Endodermal cell (in vitro differentiated cells): Measurements from ENCODE around the gene IRF6. TPM values are rescaled to one million over a fixed set of nuclear protein-coding genes. Genes with fewer than 3 reads are reported as not detected.

Source experiments
- DNase-seq: peaks from one replicate; pipeline ENCODE4 v3.0.0-alpha.2; 2017
- H3K27ac ChIP-seq: 2 replicates; pipeline ENCODE4 v1.5.1; 2013; ENCODE audit warnings: mild to moderate bottlenecking, low read depth, low read length, moderate library complexity
- H3K27me3 ChIP-seq: 2 replicates; pipeline ENCODE4 v1.6.1; 2013; ENCODE audit warnings: mild to moderate bottlenecking, low read length, moderate library complexity; ENCODE audit not compliant: insufficient read depth, control insufficient read depth, poor library complexity, severe bottlenecking
- H3K36me3 ChIP-seq: 2 replicates; pipeline ENCODE4 v1.7.0; 2013; ENCODE audit warnings: mild to moderate bottlenecking, low read length, moderate library complexity; ENCODE audit not compliant: control insufficient read depth, insufficient read depth
- H3K4me1 ChIP-seq: one replicate; pipeline ENCODE4 v1.7.0; 2013; ENCODE audit warnings: low read length; ENCODE audit not compliant: control insufficient read depth, insufficient read depth
- H3K4me3 ChIP-seq: 2 replicates; pipeline ENCODE4 v1.5.1; 2013; ENCODE audit warnings: mild to moderate bottlenecking, low read length, moderate library complexity
- H3K9ac ChIP-seq: 2 replicates; pipeline ENCODE4 v1.6.1; 2013; ENCODE audit warnings: mild to moderate bottlenecking, low read length, moderate library complexity; ENCODE audit not compliant: poor library complexity, severe bottlenecking; ENCODE audit errors: extremely low read depth
- H3K9me3 ChIP-seq: 2 replicates; pipeline ENCODE4 v1.6.1; 2013; ENCODE audit warnings: mild to moderate bottlenecking, low read length, moderate library complexity; ENCODE audit not compliant: control insufficient read depth
- H3K27ac Mint-ChIP-seq: 2 replicates; pipeline ENCODE4 v1.8.0; 2020; ENCODE audit warnings: mixed read lengths
- H3K27me3 Mint-ChIP-seq: 2 replicates; pipeline ENCODE4 v1.8.0; 2021; ENCODE audit warnings: mild to moderate bottlenecking, mixed read lengths; ENCODE audit not compliant: insufficient read depth
- H3K36me3 Mint-ChIP-seq: 2 replicates; pipeline ENCODE4 v1.8.0; 2020; ENCODE audit warnings: low read depth, mixed read lengths
- H3K4me1 Mint-ChIP-seq: 2 replicates; pipeline ENCODE4 v1.8.0; 2020; ENCODE audit warnings: mixed read lengths
- H3K4me3 Mint-ChIP-seq: 2 replicates; pipeline ENCODE4 v1.8.0; 2020; ENCODE audit warnings: mild to moderate bottlenecking, moderate library complexity, mixed read lengths
- H3K9me3 Mint-ChIP-seq: 2 replicates; pipeline ENCODE4 v1.8.0; 2020; ENCODE audit warnings: mild to moderate bottlenecking, mixed read lengths
- WGBS, 2 experiments: methylation state at CpG; one replicate each; pipeline versions ENCODE4 v1.1.5 to v1.1.7; 2013; ENCODE audit warnings: missing lambda C conversion rate in 2 of 2, mixed read lengths in 1 of 2; ENCODE audit not compliant: insufficient coverage in 1 of 2, insufficient read length in 1 of 2; 5-methylcytosine and 5-hydroxymethylcytosine counted together
- total RNA-seq, 2 donors: library from RNA; stranded (reverse); fragmentation: NEBNext Ultra II Directional in 1 of 2; extraction: Animal tissue kit (Norgen Biotek cat#: 25700) in 1 of 2; gene quantifications; 2 replicates in 1 of 2; 3 replicates in 1 of 2; pipeline ENCODE4 v1.2.1, GENCODE V29; 2021
- TF ChIP-seq, protein P1 (sequence below): fragments of 200-600 bp; sonication (generic); conservative IDR thresholded peaks from 2 replicates; pipeline ENCODE4 v1.5.0; 2021; ENCODE audit warnings: antibody characterized with exemption, mild to moderate bottlenecking

The IRF6 gene
- total RNA-seq, 2 donors from 2014 or later: 13.8 to 18.2 TPM

DNA sequence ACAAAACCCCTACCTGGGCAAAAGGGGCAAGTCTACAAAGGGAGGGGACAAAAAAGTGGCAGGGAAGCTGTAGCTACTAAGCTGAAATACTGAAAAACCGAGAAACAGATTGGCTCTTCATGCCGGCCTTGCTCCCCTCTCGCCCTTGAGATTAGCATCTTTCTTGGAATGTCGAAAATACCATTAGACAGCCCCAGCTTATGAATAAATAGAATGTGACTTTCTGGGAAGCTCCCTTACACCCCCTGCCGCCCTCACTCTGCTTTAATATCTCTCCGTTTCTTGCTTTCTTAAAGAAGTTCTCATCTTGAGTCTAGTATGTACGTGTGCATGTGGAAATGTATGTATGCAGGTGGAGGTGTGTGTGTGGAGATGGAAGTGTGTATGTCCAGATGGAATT lies 36.0 kb downstream of the IRF6 start:
- H3K9ac ChIP-seq: no peak overlapping the region
- H3K27me3 ChIP-seq: peaks cover 20% of the 10 kb centered on the region
- no peaks in the 10 kb centered on the region for H3K36me3 ChIP-seq
- Mint-ChIP-seq H3K36me3 (no peaks in the 10 kb centered on the region), H3K27me3 (peaks cover 14% of the 10 kb centered on the region), H3K4me3 (no peak overlapping the region), H3K27ac (no peak overlapping the region), H3K9me3 (no peaks in the 10 kb centered on the region), H3K4me1 (peaks cover 4% of the 10 kb centered on the region)
- WGBS, 2 experiments: 75 to 86% methylated on average over 3 to 7 of the region's 7 CpGs
- H3K4me1 ChIP-seq: no peaks in the 10 kb centered on the region
- TF ChIP-seq, protein P1, sequence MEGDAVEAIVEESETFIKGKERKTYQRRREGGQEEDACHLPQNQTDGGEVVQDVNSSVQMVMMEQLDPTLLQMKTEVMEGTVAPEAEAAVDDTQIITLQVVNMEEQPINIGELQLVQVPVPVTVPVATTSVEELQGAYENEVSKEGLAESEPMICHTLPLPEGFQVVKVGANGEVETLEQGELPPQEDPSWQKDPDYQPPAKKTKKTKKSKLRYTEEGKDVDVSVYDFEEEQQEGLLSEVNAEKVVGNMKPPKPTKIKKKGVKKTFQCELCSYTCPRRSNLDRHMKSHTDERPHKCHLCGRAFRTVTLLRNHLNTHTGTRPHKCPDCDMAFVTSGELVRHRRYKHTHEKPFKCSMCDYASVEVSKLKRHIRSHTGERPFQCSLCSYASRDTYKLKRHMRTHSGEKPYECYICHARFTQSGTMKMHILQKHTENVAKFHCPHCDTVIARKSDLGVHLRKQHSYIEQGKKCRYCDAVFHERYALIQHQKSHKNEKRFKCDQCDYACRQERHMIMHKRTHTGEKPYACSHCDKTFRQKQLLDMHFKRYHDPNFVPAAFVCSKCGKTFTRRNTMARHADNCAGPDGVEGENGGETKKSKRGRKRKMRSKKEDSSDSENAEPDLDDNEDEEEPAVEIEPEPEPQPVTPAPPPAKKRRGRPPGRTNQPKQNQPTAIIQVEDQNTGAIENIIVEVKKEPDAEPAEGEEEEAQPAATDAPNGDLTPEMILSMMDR: no peak
- H3K27ac ChIP-seq: no peak overlapping the region
- no peak for DNase-seq
- no peak overlapping the region for H3K4me3 ChIP-seq
- H3K9me3 ChIP-seq: no peaks in the 10 kb centered on the region

DNA sequence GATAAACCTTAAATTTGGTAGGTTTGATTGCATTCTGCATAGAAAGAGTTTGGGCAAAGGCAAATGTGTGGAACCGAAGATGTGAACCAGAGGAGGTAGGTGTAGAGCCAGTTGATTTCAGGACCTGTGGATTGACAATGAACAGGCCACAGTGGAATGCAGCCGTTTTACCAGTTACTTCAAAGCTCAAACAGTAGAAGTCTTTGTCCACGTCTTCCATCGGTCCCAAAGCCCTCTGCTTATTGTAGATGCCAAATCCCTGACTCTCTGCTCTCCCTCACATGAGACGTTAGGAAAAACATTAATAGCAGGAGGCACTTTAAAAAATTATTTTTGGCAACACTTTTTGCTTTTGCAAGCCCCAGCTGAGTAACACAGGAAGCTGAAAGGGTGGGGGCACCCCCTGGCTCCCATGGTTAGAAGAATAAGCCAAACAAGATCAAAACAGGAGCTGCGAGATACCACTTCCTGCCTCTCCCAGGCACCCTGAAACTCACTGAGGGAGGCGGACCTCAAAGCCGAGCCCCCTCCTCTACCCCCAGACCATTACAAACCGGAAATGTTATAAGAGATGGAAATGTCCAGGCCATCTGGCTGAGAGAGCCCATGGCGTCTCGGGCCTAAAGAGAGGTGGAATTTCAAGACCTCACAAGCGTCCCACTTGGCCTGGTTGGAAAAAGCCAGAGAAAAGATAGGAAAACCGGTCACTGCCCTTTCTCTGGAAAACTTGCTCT lies 36.6 kb downstream of the IRF6 start:
- Histone ChIP-seq H3K4me3 (no peak overlapping the region), H3K4me1 (no peaks in the 10 kb centered on the region), H3K27ac (no peak overlapping the region), H3K27me3 (peaks cover 20% of the 10 kb centered on the region), H3K9ac (no peak overlapping the region), H3K9me3 (no peaks in the 10 kb centered on the region), H3K36me3 (no peaks in the 10 kb centered on the region)
- H3K36me3 Mint-ChIP-seq: no peaks in the 10 kb centered on the region
- 89 to 91% methylated on average over 8 to 13 of the region's 13 CpGs for WGBS, 2 experiments
- no peak for DNase-seq
- no peak overlapping the region for H3K27ac Mint-ChIP-seq
- peaks cover 4% of the 10 kb centered on the region for H3K4me1 Mint-ChIP-seq
- peaks cover 14% of the 10 kb centered on the region for H3K27me3 Mint-ChIP-seq
- no peaks in the 10 kb centered on the region for H3K9me3 Mint-ChIP-seq
- H3K4me3 Mint-ChIP-seq: no peak overlapping the region
- TF ChIP-seq, protein P1: no peak

GRCh38 chr1:209768354-209768774 lies 37.6 kb downstream of the IRF6 start:
- 94 to 99% methylated on average over 9 of the region's 9 CpGs for WGBS, 2 experiments
- H3K9ac ChIP-seq: no peak overlapping the region
- H3K27ac ChIP-seq: no peak overlapping the region
- H3K9me3 ChIP-seq: no peaks in the 10 kb centered on the region
- Mint-ChIP-seq H3K36me3 (no peaks in the 10 kb centered on the region), H3K9me3 (no peaks in the 10 kb centered on the region), H3K4me3 (no peak overlapping the region), H3K4me1 (peaks cover 4% of the 10 kb centered on the region), H3K27ac (no peak overlapping the region), H3K27me3 (peaks cover 9% of the 10 kb centered on the region)
- peaks cover 15% of the 10 kb centered on the region for H3K27me3 ChIP-seq
- no peak for DNase-seq
- no peaks in the 10 kb centered on the region for H3K4me1 ChIP-seq
- TF ChIP-seq, protein P1: no peak
- H3K4me3 ChIP-seq: no peak overlapping the region
- no peaks in the 10 kb centered on the region for H3K36me3 ChIP-seq
